NCI-H1436 (cell line): ENCODE results near the gene RSPH6A.

Experiments used
- DNase-seq: peaks from one replicate; lab custom pipeline; 2025; lab: John Stamatoyannopoulos, UW

The RSPH6A gene

GRCh38 chr19:45825263-45825605, 10.1 kb upstream of the RSPH6A start:
- no peak for DNase-seq

- no peak for DNase-seq
Measured at GRCh38 chr19:45824531-45825262, 9.6 kb upstream of the RSPH6A start.

GRCh38 chr19:45824041-45824471, 8.9 kb upstream of the RSPH6A start:
- peak; percentile 10 for DNase-seq

GRCh38 chr19:45823182-45823581, 8.1 kb upstream of the RSPH6A start:
- DNase-seq = no peak

- DNase-seq = no peak
Measured at GRCh38 chr19:45822716-45823115, 7.6 kb upstream of the RSPH6A start.

GRCh38 chr19:45821570-45821969, 6.5 kb upstream of the RSPH6A start:
- DNase-seq = no peak

- DNase-seq = no peak
Measured at GRCh38 chr19:45821103-45821521, 6.0 kb upstream of the RSPH6A start.

- no peak for DNase-seq
Measured at GRCh38 chr19:45820413-45821102, 5.5 kb upstream of the RSPH6A start.

- no peak for DNase-seq
Measured at GRCh38 chr19:45819769-45820168, 4.7 kb upstream of the RSPH6A start.

GRCh38 chr19:45817725-45818301, 2.7 kb upstream of the RSPH6A start:
- no peak for DNase-seq

GRCh38 chr19:45817010-45817724, 2.1 kb upstream of the RSPH6A start:
- DNase-seq = peak; percentile 93

- no peak for DNase-seq
Measured at GRCh38 chr19:45816236-45817009, 1.3 kb upstream of the RSPH6A start.

- no peak for DNase-seq
Measured at GRCh38 chr19:45815481-45816216, 541 bp upstream of the RSPH6A start.

GRCh38 chr19:45814166-45814780, 835 bp downstream of the RSPH6A start:
- DNase-seq = no peak

- no peak for DNase-seq
Measured at GRCh38 chr19:45812297-45812696, 2.8 kb downstream of the RSPH6A start.

GRCh38 chr19:45809643-45810159, 5.4 kb downstream of the RSPH6A start:
- DNase-seq = no peak

GRCh38 chr19:45805719-45806118, 9.4 kb downstream of the RSPH6A start:
- no peak for DNase-seq

- no peak for DNase-seq
Measured at GRCh38 chr19:45804959-45805230, 10.2 kb downstream of the RSPH6A start.

- no peak for DNase-seq
Measured at GRCh38 chr19:45804140-45804958, 10.8 kb downstream of the RSPH6A start.
